KMS-11 (cell line): ENCODE results near the gene USP47.

Experiments
- H2AFZ ChIP-seq: fragments of 200-600 bp; sonication (generic); 2 replicates; pipeline ENCODE4 v1.6.1; 2016; ENCODE audit warnings: antibody characterized with exemption, mixed run types, low read depth
- H3K27ac ChIP-seq: fragments of 200-600 bp; sonication (generic); 2 replicates; pipeline ENCODE4 v1.6.1; 2016; ENCODE audit warnings: mild to moderate bottlenecking, mixed run types
- H3K27me3 ChIP-seq: fragments of 200-600 bp; sonication (generic); 2 replicates; pipeline ENCODE4 v1.6.1; 2017; ENCODE audit warnings: mild to moderate bottlenecking, low read depth, mixed run types, moderate library complexity; ENCODE audit not compliant: insufficient read depth
- H3K36me3 ChIP-seq: fragments of 200-600 bp; sonication (generic); 2 replicates; pipeline ENCODE4 v1.6.1; 2017; ENCODE audit warnings: mild to moderate bottlenecking, mixed run types; ENCODE audit not compliant: insufficient read depth
- H3K4me1 ChIP-seq: fragments of 200-600 bp; sonication (generic); 2 replicates; pipeline ENCODE4 v1.6.1; 2016; ENCODE audit warnings: mild to moderate bottlenecking, low read depth, mixed run types; ENCODE audit not compliant: poor library complexity, severe bottlenecking
- H3K4me2 ChIP-seq: fragments of 200-600 bp; sonication (generic); 2 replicates; pipeline ENCODE4 v1.7.0; 2016; ENCODE audit warnings: mild to moderate bottlenecking, mixed run types
- H3K4me3 ChIP-seq: fragments of 200-600 bp; sonication (generic); IDR thresholded peaks from 2 replicates; pipeline ENCODE4 v1.6.1; 2017; ENCODE audit warnings: low read depth, low read length, mixed read lengths; ENCODE audit not compliant: insufficient read depth
- H3K79me2 ChIP-seq: fragments of 200-600 bp; sonication (generic); 2 replicates; pipeline ENCODE4 v1.6.1; 2016; ENCODE audit warnings: low read depth, mixed run types; ENCODE audit not compliant: insufficient read depth
- H3K9ac ChIP-seq: fragments of 200-600 bp; sonication (generic); 2 replicates; pipeline ENCODE4 v1.6.1; 2016; ENCODE audit warnings: mild to moderate bottlenecking, mixed run types
- H4K20me1 ChIP-seq: fragments of 200-600 bp; sonication (generic); 2 replicates; pipeline ENCODE4 v1.6.1; 2016; ENCODE audit warnings: mild to moderate bottlenecking, mixed run types; ENCODE audit not compliant: insufficient read depth
- CTCF ChIP-seq: fragments of 200-600 bp; sonication (generic); conservative IDR thresholded peaks from 2 replicates; pipeline ENCODE4 v1.6.1; 2017; ENCODE audit warnings: low read depth, mild to moderate bottlenecking, antibody characterized with exemption, low read length, moderate library complexity, mixed read lengths

Gene USP47

GRCh38 chr11:11935536-11935935 is 93.8 kb downstream of the USP47 start:
- Histone ChIP-seq H3K27me3 (no peaks in the 10 kb centered on the region), H3K79me2 (no peaks in the 10 kb centered on the region), H2AFZ (no peak overlapping the region), H3K4me1 (no peaks in the 10 kb centered on the region), H3K9ac (no peak overlapping the region), H4K20me1 (no peaks in the 10 kb centered on the region), H3K4me2 (no peak overlapping the region), H3K27ac (no peak overlapping the region), H3K4me3 (no peak overlapping the region), H3K36me3 (no peaks in the 10 kb centered on the region)
- no peak for TF ChIP-seq CTCF

GRCh38 chr11:11937433-11937832 is 95.7 kb downstream of the USP47 start:
- no peak for TF ChIP-seq CTCF

GRCh38 chr11:11937957-11938356 is 96.2 kb downstream of the USP47 start:
- Histone ChIP-seq H3K79me2 (no peaks in the 10 kb centered on the region), H3K27ac (no peak overlapping the region), H3K9ac (no peak overlapping the region), H3K4me3 (no peak overlapping the region), H3K36me3 (no peaks in the 10 kb centered on the region), H3K4me2 (no peak overlapping the region), H3K4me1 (no peaks in the 10 kb centered on the region), H3K27me3 (no peaks in the 10 kb centered on the region), H2AFZ (no peak overlapping the region), H4K20me1 (no peaks in the 10 kb centered on the region)
- TF ChIP-seq CTCF = no peak

More at GRCh38 chr11:11937433-11937832, 95.7 kb downstream of the USP47 start:
- Histone ChIP-seq H3K4me2 (no peak overlapping the region), H2AFZ (no peak overlapping the region), H3K27me3 (no peaks in the 10 kb centered on the region), H3K36me3 (no peaks in the 10 kb centered on the region), H3K9ac (no peak overlapping the region), H3K4me1 (no peaks in the 10 kb centered on the region), H3K27ac (no peak overlapping the region), H3K79me2 (no peaks in the 10 kb centered on the region), H3K4me3 (no peak overlapping the region), H4K20me1 (no peaks in the 10 kb centered on the region)

GRCh38 chr11:11940551-11940950 is 98.8 kb downstream of the USP47 start:
- Histone ChIP-seq H3K4me1 (no peaks in the 10 kb centered on the region), H4K20me1 (no peaks in the 10 kb centered on the region), H3K27ac (no peak overlapping the region), H3K4me3 (no peak overlapping the region), H3K36me3 (no peaks in the 10 kb centered on the region), H2AFZ (no peak overlapping the region), H3K9ac (no peak overlapping the region), H3K27me3 (no peaks in the 10 kb centered on the region), H3K4me2 (no peak overlapping the region), H3K79me2 (no peaks in the 10 kb centered on the region)
- TF ChIP-seq CTCF = no peak
